A549 (cell line): ENCODE data around the gene SLC22A23. TPM values are rescaled to one million over a fixed set of nuclear protein-coding genes. Genes with fewer than 3 reads are reported as not detected.

Source experiments
- ATAC-seq, 2 experiments: fragments of 200-7000 bp in 1 of 2; fragments of >200 bp in 1 of 2; cut with Nextera tagmentation in 1 of 2; cut with Tn5 transposase in 1 of 2; 3 replicates each; pipeline versions ENCODE4 v1.8.0 to v1.9.1; 2018 to 2020; ENCODE audit warnings: mild to moderate bottlenecking in 1 of 2, moderate library complexity in 1 of 2
- CTCF ChIA-PET: fragments of 300-600 bp; sonication (Branson Sonifier 250); formaldehyde crosslinking; extraction: SDS; loops from one replicate; lab custom pipeline; 2021; ENCODE audit warnings: antibody characterized with exemption, inconsistent platforms; lab: Yijun Ruan, JAX
- POLR2A ChIA-PET: fragments of 350-600 bp; formaldehyde crosslinking; extraction: SDS; loops from one replicate; lab custom pipeline; 2021; ENCODE audit warnings: antibody characterized with exemption, inconsistent platforms; lab: Yijun Ruan, JAX
- DNase-seq, 2 experiments: peaks; one replicate each; pipeline versions ENCODE4 v3.0.0 to v3.0.0-alpha.2; 2011 to 2016; ENCODE audit warnings: low read depth in 1 of 2, low spot score in 1 of 2
- FAIRE-seq: peaks from 2 replicates; lab custom pipeline; 2011; peaks lifted over from hg19 to GRCh38; lab: Jason Lieb, UNC
- H3K27ac ChIP-seq, 2 experiments: fragments of >200 bp; sonication (Bioruptor Twin); formaldehyde crosslinking; 3 replicates each; pipeline ENCODE4 v1.5.1; 2016 to 2017
- H3K4me1 ChIP-seq: fragments of >200 bp; sonication (Bioruptor Twin); formaldehyde crosslinking; 3 replicates; pipeline ENCODE4 v1.6.1; 2016
- H3K4me2 ChIP-seq: fragments of >200 bp; sonication (Bioruptor Twin); formaldehyde crosslinking; 3 replicates; pipeline ENCODE4 v1.6.1; 2016
- H3K4me3 ChIP-seq: fragments of >200 bp; sonication (Bioruptor Twin); formaldehyde crosslinking; 3 replicates; pipeline ENCODE4 v1.5.1; 2016
- H3K9me3 ChIP-seq: fragments of >200 bp; sonication (Bioruptor Twin); formaldehyde crosslinking; 3 replicates; pipeline ENCODE4 v1.6.1; 2016
- BHLHE40 ChIP-seq: IDR thresholded peaks from 2 replicates; pipeline ENCODE4 v1.6.1; 2012; ENCODE audit warnings: low read depth, low read length, inconsistent platforms
- CBX2 ChIP-seq: fragments of 200-600 bp; sonication (generic); IDR thresholded peaks from 2 replicates; pipeline ENCODE4 v1.6.1; 2016; ENCODE audit warnings: low read depth, mild to moderate bottlenecking, borderline replicate concordance
- CHD2 ChIP-seq: fragments of 150-350 bp; IDR thresholded peaks from 2 replicates; pipeline ENCODE4 v1.6.1; 2014; ENCODE audit warnings: low read length; ENCODE audit not compliant: partially characterized antibody
- CHD4 ChIP-seq: fragments of 200-600 bp; sonication (generic); IDR thresholded peaks from 2 replicates; pipeline ENCODE4 v1.6.1; 2016; ENCODE audit warnings: antibody characterized with exemption, mild to moderate bottlenecking, borderline replicate concordance
- ESRRA ChIP-seq: fragments of 150-350 bp; IDR thresholded peaks from 2 replicates; pipeline ENCODE4 v1.6.1; 2014; ENCODE audit warnings: mild to moderate bottlenecking, low read length, borderline replicate concordance
- FOSB ChIP-seq: fragments of 250-450 bp; sonication (Bioruptor Pico); IDR thresholded peaks from 2 replicates; pipeline ENCODE4 v1.5.0; 2020; ENCODE audit warnings: mild to moderate bottlenecking, moderate library complexity
- FOSL2 ChIP-seq, 2 experiments: fragments of 450-650 bp in 1 of 2; fragments of >200 bp in 1 of 2; sonication (Bioruptor Twin) in 1 of 2; formaldehyde crosslinking; IDR thresholded peaks; 2 replicates each; pipeline versions ENCODE4 v1.5.0 to v1.6.1; 2016 to 2020; ENCODE audit warnings: mild to moderate bottlenecking in 1 of 2, moderate library complexity in 1 of 2
- FOXS1 ChIP-seq: fragments of 250-450 bp; sonication (Bioruptor Pico); IDR thresholded peaks from 2 replicates; pipeline ENCODE4 v1.5.0; 2020; ENCODE audit warnings: mild to moderate bottlenecking, moderate library complexity
- GATA3 ChIP-seq: IDR thresholded peaks from 2 replicates; pipeline ENCODE4 v1.6.1; 2012; ENCODE audit warnings: borderline replicate concordance
- HDAC2 ChIP-seq: fragments of 200-600 bp; sonication (generic); IDR thresholded peaks from 2 replicates; pipeline ENCODE4 v1.6.1; 2016
- HEYL ChIP-seq: fragments of 250-450 bp; sonication (Bioruptor Pico); IDR thresholded peaks from 2 replicates; pipeline ENCODE4 v1.8.0; 2021; ENCODE audit warnings: mild to moderate bottlenecking, moderate library complexity
- HMGXB4 ChIP-seq: fragments of 250-450 bp; sonication (Bioruptor Pico); IDR thresholded peaks from 2 replicates; pipeline ENCODE4 v1.5.0; 2021; ENCODE audit warnings: mild to moderate bottlenecking, moderate library complexity, borderline replicate concordance
- JUN ChIP-seq, 2 experiments: fragments of >200 bp; sonication (Bioruptor Twin); formaldehyde crosslinking; IDR thresholded peaks; 2 replicates in 1 of 2; 3 replicates in 1 of 2; pipeline ENCODE4 v1.6.1; 2016 to 2017
- KDM1A ChIP-seq: fragments of 200-600 bp; sonication (generic); IDR thresholded peaks from 2 replicates; pipeline ENCODE4 v1.6.1; 2016; ENCODE audit warnings: low read depth, mild to moderate bottlenecking
- KDM5A ChIP-seq: fragments of 200-600 bp; sonication (generic); IDR thresholded peaks from 2 replicates; pipeline ENCODE4 v1.6.1; 2016; ENCODE audit warnings: antibody characterized with exemption, mild to moderate bottlenecking
- MAFK ChIP-seq: fragments of 450-650 bp; IDR thresholded peaks from 2 replicates; pipeline ENCODE4 v1.6.1; 2014; ENCODE audit not compliant: partially characterized antibody
- MAX ChIP-seq: IDR thresholded peaks from 2 replicates; pipeline ENCODE4 v1.6.1; 2012
- MAZ ChIP-seq: fragments of 150-350 bp; IDR thresholded peaks from 2 replicates; pipeline ENCODE4 v1.6.1; 2014; ENCODE audit warnings: antibody characterized with exemption, low read depth, low read length, borderline replicate concordance
- NPAS2 ChIP-seq: fragments of 250-450 bp; sonication (Bioruptor Pico); IDR thresholded peaks from 2 replicates; pipeline ENCODE4 v1.8.0; 2022; ENCODE audit warnings: mild to moderate bottlenecking, moderate library complexity, borderline replicate concordance
- NR3C1 ChIP-seq: fragments of >200 bp; sonication (Bioruptor Twin); formaldehyde crosslinking; IDR thresholded peaks from 3 replicates; pipeline ENCODE4 v1.6.1; 2017
- PBX3 ChIP-seq: IDR thresholded peaks from 2 replicates; pipeline ENCODE4 v1.6.1; 2012
- PHF8 ChIP-seq: fragments of 200-600 bp; sonication (generic); IDR thresholded peaks from 2 replicates; pipeline ENCODE4 v1.6.1; 2016; ENCODE audit warnings: low read depth, mild to moderate bottlenecking, antibody characterized with exemption, moderate library complexity, borderline replicate concordance
- POLR2A ChIP-seq: IDR thresholded peaks from 2 replicates; pipeline ENCODE4 v1.6.1; 2012; ENCODE audit warnings: mild to moderate bottlenecking, low read length
- RAD21 ChIP-seq, 2 experiments: fragments of >200 bp in 1 of 2; sonication (Bioruptor Twin) in 1 of 2; formaldehyde crosslinking in 1 of 2; IDR thresholded peaks in 1 of 2; conservative IDR thresholded peaks in 1 of 2; 2 replicates in 1 of 2; 3 replicates in 1 of 2; pipeline ENCODE4 v1.6.1; 2012 to 2018; ENCODE audit warnings: inconsistent platforms in 1 of 2
- RCOR1 ChIP-seq: fragments of 150-350 bp; IDR thresholded peaks from 2 replicates; pipeline ENCODE4 v1.6.1; 2014; ENCODE audit warnings: antibody characterized with exemption, low read length, low read depth
- RFX5 ChIP-seq: fragments of 450-650 bp; IDR thresholded peaks from 2 replicates; pipeline ENCODE4 v1.7.1; 2014; ENCODE audit warnings: antibody characterized with exemption, mild to moderate bottlenecking, moderate library complexity
- RNF2 ChIP-seq: fragments of 200-600 bp; sonication (generic); IDR thresholded peaks from 2 replicates; pipeline ENCODE4 v1.6.1; 2016; ENCODE audit warnings: low read depth, mild to moderate bottlenecking, antibody characterized with exemption, moderate library complexity, borderline replicate concordance
- SMC3 ChIP-seq: fragments of >200 bp; sonication (Bioruptor Twin); formaldehyde crosslinking; IDR thresholded peaks from 3 replicates; pipeline ENCODE4 v1.6.1; 2018; ENCODE audit warnings: inconsistent platforms
- TP53 ChIP-seq: fragments of 250-450 bp; sonication (Bioruptor Pico); IDR thresholded peaks from 2 replicates; pipeline ENCODE4 v1.5.0; 2021; ENCODE audit warnings: mild to moderate bottlenecking, moderate library complexity
- ZC3H11A ChIP-seq: fragments of 450-650 bp; IDR thresholded peaks from 2 replicates; pipeline ENCODE4 v1.6.1; 2014; ENCODE audit warnings: antibody characterized with exemption, mild to moderate bottlenecking
- ZFP36 ChIP-seq: fragments of 450-650 bp; IDR thresholded peaks from 2 replicates; pipeline ENCODE4 v1.6.1; 2014; ENCODE audit warnings: borderline replicate concordance; ENCODE audit not compliant: partially characterized antibody
- WGBS: methylation state at CpG from one replicate; pipeline ENCODE4 v1.1.6; 2017; ENCODE audit errors: missing lambda C conversion rate; 5-methylcytosine and 5-hydroxymethylcytosine counted together
- polyA plus RNA-seq, 4 experiments: library from polyadenylated mRNA; depleted of rRNA in 3 of 4; stranded (reverse); fragments of >200 nt; fragmentation: RNase III in 1 of 4; extraction: RNeasy Plus Mini Kit Qiagen cat#74134 plus additional on column Dnase treatment in 1 of 4; gene quantifications; 2 replicates in 3 of 4; 3 replicates in 1 of 4; pipeline ENCODE4 v1.2.3, GENCODE V29; 2011 to 2017

The SLC22A23 gene
- polyA plus RNA-seq, 2 of the 4 experiments (the other 2 are of a cell fraction), result 4.4 to 6.2 TPM

GRCh38 chr6:3232017-3232945 lies 224.6 kb downstream of the SLC22A23 start:
- ChIA-PET CTCF (interaction anchor here (0.7 to 2.3 kb wide), 5 partner anchors 13 to 106 kb away, joined by 3 to 6 read pairs (median 4); no protein-coding TSS in a partner anchor), POLR2A (interaction anchor here (0.6 to 1.7 kb wide), 3 partner anchors 23 to 70 kb away, joined by 3 to 8 read pairs (median 7); no protein-coding TSS in a partner anchor)
- FAIRE-seq (no peak), DNase-seq (no peak)
- H3K4me2 ChIP-seq, result peak overlapping the region; percentile 68
- TF ChIP-seq FOSL2 (IDR thresholded peaks at IDR 0.05) (no peak), FOSL2 (CRISPR knock-in tag; IDR thresholded peaks at IDR 0.05) (no peak), HEYL (no peak), RFX5 (no peak), HDAC2 (no peak), CHD4 (no peak), ZC3H11A (no peak), BHLHE40 (no peak), ESRRA (no peak), CHD2 (no peak)
- TF ChIP-seq, all 56 proteins: peak for 0
- peak overlapping the region; percentile 91 for H3K4me3 ChIP-seq
- no peaks in the 10 kb centered on the region for H3K9me3 ChIP-seq
- H3K4me1 ChIP-seq, result peaks cover 7% of the 10 kb centered on the region; the same call in 2 of the 3 replicates
- peak; percentile 36 to 43; a peak in 4 of 6 replicates for ATAC-seq
- peak overlapping the region; percentile 89 to 96 for H3K27ac ChIP-seq
- WGBS, result 41% methylated on average over 23 of the region's 23 CpGs

- Histone ChIP-seq H3K4me3 (peak overlapping the region; percentile 91), H3K9me3 (no peaks in the 10 kb centered on the region), H3K4me2 (peak overlapping the region; percentile 68), H3K4me1 (peaks cover 9% of the 10 kb centered on the region; the same call in 2 of the 3 replicates), H3K27ac (peak overlapping the region; percentile 89 to 96)
- peak; percentile 62 to 85 for DNase-seq
- peak; percentile 81 to 87 for ATAC-seq
- CTCF ChIA-PET, result interaction anchor here (0.8 to 2.3 kb wide), 6 partner anchors 12 to 105 kb away, joined by 3 to 6 read pairs (median 4); no protein-coding TSS in a partner anchor
- POLR2A ChIA-PET, result interaction anchor here (0.6 to 1.7 kb wide), 10 partner anchors 16 to 168 kb away, joined by 3 to 8 read pairs (median 4); partner anchors contain the start of genes BPHL and TUBB2A
- 0% methylated on average over 22 of the region's 47 CpGs for WGBS
- TF ChIP-seq FOXS1 (CRISPR knock-in tag), result no peak
- no peak for TF ChIP-seq CBX2
- no peak for TF ChIP-seq TP53 (CRISPR knock-in tag)
- TF ChIP-seq CHD4, result no peak
- no peak for TF ChIP-seq MAFK
- peak in 1 of 2 experiments; percentile 18; a peak in 1 of 5 replicates for TF ChIP-seq RAD21 (conservative IDR thresholded peaks at IDR 0.05 in 1 of 2, IDR thresholded peaks at IDR 0.05 in 1 of 2)
- TF ChIP-seq KDM5A, result 0 out of 2 replicates have a peak, but pooled peaks have one; percentile 42
- no peak for TF ChIP-seq GATA3
- TF ChIP-seq RCOR1, result no peak
- no peak for TF ChIP-seq NPAS2 (CRISPR knock-in tag)
- no peak for TF ChIP-seq FOSL2 (IDR thresholded peaks at IDR 0.05)
- no peak for TF ChIP-seq FOSL2 (CRISPR knock-in tag; IDR thresholded peaks at IDR 0.05)
- no peak for TF ChIP-seq KDM1A
- 0 out of 3 replicates have a peak, but pooled peaks have one; percentile 5 for TF ChIP-seq SMC3
- no peak for TF ChIP-seq ZFP36
- TF ChIP-seq POLR2A, result peak; percentile 45
- TF ChIP-seq NR3C1, result no peak
- TF ChIP-seq PBX3, result 0 out of 2 replicates have a peak, but pooled peaks have one; percentile 13
- TF ChIP-seq RNF2, result no peak
- 0 out of 2 replicates have a peak, but pooled peaks have one; percentile 58 for TF ChIP-seq PHF8
- TF ChIP-seq MAZ, result no peak
- no peak for TF ChIP-seq HMGXB4
- peak; percentile 77 for TF ChIP-seq MAX
- no peak for TF ChIP-seq FOSB (CRISPR knock-in tag)
- no peak; a peak in 1 of 5 replicates for TF ChIP-seq JUN (IDR thresholded peaks at IDR 0.05)
- no peak for FAIRE-seq
Measured at GRCh38 chr6:3231247-3232016, 225.4 kb downstream of the SLC22A23 start.
